Erythroblast (primary cell): Measurements from ENCODE around the gene FAM170A.

Experiments
- GATA1 ChIP-seq: IDR thresholded peaks from 2 replicates; pipeline ENCODE4 v1.6.1; 2011; ENCODE audit warnings: low read depth, mild to moderate bottlenecking, control low read depth, low read length, moderate library complexity
- POLR2A ChIP-seq: IDR thresholded peaks from 2 replicates; pipeline ENCODE4 v1.6.1; 2011; ENCODE audit warnings: mild to moderate bottlenecking, low read length

GRCh38 chr5:119631660-119632059, 2.3 kb downstream of the FAM170A start:
- TF ChIP-seq POLR2A = no peak
- no peak for TF ChIP-seq GATA1
